NCI-H526 treated with DMSO at 0.1 percent for 48 hours (cell line): Measurements from ENCODE around the gene ZNF322.
"Not testable (repeated sequence)": the region's sequence is repeated elsewhere in the genome, so short reads cannot be mapped to it uniquely, and the experiment has no call there.

Source experiments
- DNase-seq: peaks from one replicate; lab custom pipeline; 2025; lab: John Stamatoyannopoulos, UW

ZNF322 gene

GRCh38 chr6:26659042-26659999, at the start of gene ZNF322:
ZNF322 (minus strand) TSS chr6:26659746; CDS start chr6:26638553, 21,193 bp downstream.
- peak; percentile 88 for DNase-seq

GRCh38 chr6:26705780-26706179, 46.2 kb upstream of the ZNF322 start:
- DNase-seq: not testable (repeated sequence)

- DNase-seq: not testable (repeated sequence)
These were observed 45.8 kb upstream of the ZNF322 start for GRCh38 chr6:26705352-26705751.

GRCh38 chr6:26701023-26701747, 41.6 kb upstream of the ZNF322 start:
- not testable (repeated sequence) for DNase-seq

GRCh38 chr6:26697496-26697895, 38.0 kb upstream of the ZNF322 start:
- not testable (repeated sequence) for DNase-seq

GRCh38 chr6:26689324-26689947, 29.9 kb upstream of the ZNF322 start:
- DNase-seq: not testable (repeated sequence)

- not testable (repeated sequence) for DNase-seq
These were observed 23.0 kb upstream of the ZNF322 start for GRCh38 chr6:26682435-26683042.

GRCh38 chr6:26673287-26673686, 13.7 kb upstream of the ZNF322 start:
- not testable (repeated sequence) for DNase-seq

GRCh38 chr6:26670558-26670957, 11.0 kb upstream of the ZNF322 start:
- DNase-seq: not testable (repeated sequence)

GRCh38 chr6:26670003-26670402, 10.5 kb upstream of the ZNF322 start:
- DNase-seq: not testable (repeated sequence)

GRCh38 chr6:26660000-26660361, 435 bp upstream of the ZNF322 start:
- DNase-seq: no peak

- no peak for DNase-seq
These were observed 2.3 kb downstream of the ZNF322 start for GRCh38 chr6:26657256-26657655.

- no peak for DNase-seq
These were observed 6.5 kb downstream of the ZNF322 start for GRCh38 chr6:26653007-26653406.

- DNase-seq: no peak
These were observed 8.3 kb downstream of the ZNF322 start for GRCh38 chr6:26651133-26651781.

GRCh38 chr6:26646074-26646473, 13.5 kb downstream of the ZNF322 start:
- no peak for DNase-seq

- no peak for DNase-seq
These were observed 18.7 kb downstream of the ZNF322 start for GRCh38 chr6:26640806-26641205.

GRCh38 chr6:26629359-26629758, 30.2 kb downstream of the ZNF322 start:
- no peak for DNase-seq

- DNase-seq: no peak
These were observed 31.7 kb downstream of the ZNF322 start for GRCh38 chr6:26627843-26628242.

GRCh38 chr6:26624557-26624956, 35.0 kb downstream of the ZNF322 start:
- DNase-seq: no peak

GRCh38 chr6:26623339-26623859, 36.1 kb downstream of the ZNF322 start:
- no peak for DNase-seq
